NCI-H2196 (cell line): ENCODE measurements around the gene FOSL2.

Experiments
- DNase-seq: peaks from one replicate; lab custom pipeline; 2025; ENCODE audit not compliant: unreplicated experiment; lab: John Stamatoyannopoulos, UW

The FOSL2 gene

DNA sequence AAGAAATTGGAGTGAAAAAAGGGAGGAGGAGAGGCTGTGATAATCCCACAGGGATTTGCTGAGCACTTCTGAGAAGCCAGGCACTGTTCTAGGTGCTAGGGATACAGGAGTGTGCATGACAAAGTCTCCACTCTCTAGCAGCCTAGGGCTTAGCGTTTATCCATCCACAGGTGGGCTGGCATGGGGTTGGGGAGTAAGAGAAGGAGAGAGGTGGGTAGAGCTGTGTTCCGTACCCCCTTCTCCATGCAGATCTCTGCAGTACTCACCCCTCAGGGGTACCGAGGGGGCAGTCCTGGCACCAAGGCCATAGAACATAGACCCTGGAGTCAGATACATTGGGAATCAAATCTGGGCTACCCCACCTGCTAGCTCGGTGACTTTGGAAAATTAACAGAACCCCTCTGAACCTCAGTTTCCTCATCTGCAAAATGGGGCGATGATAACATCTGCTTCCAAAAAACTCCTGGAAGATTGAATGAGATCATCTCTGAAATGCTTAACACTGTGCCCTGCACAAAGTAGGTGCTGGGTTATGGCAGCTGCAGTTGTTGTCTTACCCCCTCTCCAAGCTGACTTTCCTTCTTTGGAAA is 18.6 kb downstream of the FOSL2 start:
- no peak for DNase-seq

DNA sequence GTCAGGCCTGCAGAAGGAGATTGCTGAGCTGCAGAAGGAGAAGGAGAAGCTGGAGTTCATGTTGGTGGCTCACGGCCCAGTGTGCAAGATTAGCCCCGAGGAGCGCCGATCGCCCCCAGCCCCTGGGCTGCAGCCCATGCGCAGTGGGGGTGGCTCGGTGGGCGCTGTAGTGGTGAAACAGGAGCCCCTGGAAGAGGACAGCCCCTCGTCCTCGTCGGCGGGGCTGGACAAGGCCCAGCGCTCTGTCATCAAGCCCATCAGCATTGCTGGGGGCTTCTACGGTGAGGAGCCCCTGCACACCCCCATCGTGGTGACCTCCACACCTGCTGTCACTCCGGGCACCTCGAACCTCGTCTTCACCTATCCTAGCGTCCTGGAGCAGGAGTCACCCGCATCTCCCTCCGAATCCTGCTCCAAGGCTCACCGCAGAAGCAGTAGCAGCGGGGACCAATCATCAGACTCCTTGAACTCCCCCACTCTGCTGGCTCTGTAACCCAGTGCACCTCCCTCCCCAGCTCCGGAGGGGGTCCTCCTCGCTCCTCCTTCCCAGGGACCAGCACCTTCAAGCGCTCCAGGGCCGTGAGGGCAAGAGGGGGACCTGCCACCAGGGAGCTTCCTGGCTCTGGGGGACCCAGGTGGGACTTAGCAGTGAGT is 19.4 kb downstream of the FOSL2 start:
- no peak for DNase-seq

DNA sequence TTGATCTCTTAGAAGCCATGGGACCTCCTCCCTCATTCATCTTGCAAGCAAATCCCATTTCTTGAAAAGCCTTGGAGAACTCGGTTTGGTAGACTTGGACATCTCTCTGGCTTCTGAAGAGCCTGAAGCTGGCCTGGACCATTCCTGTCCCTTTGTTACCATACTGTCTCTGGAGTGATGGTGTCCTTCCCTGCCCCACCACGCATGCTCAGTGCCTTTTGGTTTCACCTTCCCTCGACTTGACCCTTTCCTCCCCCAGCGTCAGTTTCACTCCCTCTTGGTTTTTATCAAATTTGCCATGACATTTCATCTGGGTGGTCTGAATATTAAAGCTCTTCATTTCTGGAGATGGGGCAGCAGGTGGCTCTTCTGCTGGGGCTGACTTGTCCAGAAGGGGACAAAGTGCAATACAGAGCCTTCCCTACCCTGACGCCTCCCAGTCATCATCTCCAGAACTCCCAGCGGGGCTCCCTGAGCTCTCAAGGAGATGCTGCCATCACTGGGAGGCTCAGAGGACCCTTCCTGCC is 20.0 kb downstream of the FOSL2 start:
- DNase-seq = no peak

DNA sequence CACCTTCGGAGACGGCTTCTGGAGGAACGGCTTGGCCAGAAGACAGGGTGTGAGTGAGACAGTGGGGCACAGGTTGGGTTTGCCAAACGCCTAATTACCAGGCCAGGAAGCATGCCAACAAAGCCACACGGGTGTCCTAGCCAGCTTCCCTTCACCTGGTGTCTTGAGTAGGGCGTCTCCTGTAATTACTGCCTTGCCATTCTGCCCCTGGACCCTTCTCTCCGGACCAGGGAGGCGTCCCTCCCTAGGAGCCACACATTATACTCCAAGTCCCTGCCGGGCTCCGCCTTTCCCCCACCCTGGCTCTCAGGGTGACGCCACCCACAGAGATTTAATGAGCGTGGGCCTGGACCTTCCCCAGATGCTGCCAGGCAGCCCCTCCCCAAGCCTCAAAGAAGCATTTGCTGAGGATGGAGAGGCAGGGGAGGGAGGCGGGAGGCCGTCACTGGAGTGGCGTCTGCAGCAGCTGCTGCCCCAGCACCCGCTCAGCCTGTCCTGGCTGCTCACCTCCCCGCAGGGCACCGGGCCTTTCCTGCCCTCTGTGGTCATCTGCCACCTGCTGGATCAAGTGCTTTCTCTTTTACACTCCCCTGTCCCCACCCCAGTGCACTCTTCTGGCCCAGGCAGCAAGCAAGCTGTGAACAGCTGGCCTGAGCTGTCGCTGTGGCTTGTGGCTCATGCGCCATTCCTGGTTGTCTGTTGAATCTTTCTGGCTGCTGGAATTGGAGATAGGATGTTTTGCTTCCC is 20.7 kb downstream of the FOSL2 start:
- peak; percentile 70 for DNase-seq

DNA sequence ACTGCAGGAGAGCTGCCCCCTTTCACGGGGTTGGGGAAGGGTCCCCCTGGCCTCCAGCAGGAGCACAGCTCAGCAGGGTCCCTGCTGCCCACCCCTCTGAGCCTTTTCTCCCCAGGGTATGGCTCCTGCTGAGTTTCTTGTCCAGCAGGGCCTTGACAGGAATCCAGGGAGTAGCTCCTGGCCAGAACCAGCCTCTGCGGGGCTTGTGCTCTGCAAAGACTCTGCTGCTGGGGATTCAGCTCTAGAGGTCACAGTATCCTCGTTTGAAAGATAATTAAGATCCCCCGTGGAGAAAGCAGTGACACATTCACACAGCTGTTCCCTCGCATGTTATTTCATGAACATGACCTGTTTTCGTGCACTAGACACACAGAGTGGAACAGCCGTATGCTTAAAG is 21.2 kb downstream of the FOSL2 start:
- no peak for DNase-seq

DNA sequence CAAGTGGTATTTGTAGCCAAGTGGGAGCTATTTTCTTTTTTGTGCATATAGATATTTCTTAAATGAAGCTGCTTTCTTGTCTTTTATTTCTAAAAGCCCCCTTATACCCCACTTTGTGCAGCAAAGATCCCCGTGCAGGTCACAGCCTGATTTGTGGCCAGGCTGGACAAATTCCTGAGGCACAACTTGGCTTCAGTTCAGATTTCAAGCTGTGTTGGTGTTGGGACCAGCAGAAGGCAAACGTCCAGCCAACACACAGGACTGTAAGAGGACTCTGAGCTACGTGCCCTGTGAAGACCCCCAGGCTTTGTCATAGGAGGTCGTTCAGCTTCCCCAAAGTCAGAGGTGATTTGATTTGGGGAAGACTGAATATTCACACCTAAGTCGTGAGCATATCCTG is 21.9 kb downstream of the FOSL2 start:
- DNase-seq = no peak

DNA sequence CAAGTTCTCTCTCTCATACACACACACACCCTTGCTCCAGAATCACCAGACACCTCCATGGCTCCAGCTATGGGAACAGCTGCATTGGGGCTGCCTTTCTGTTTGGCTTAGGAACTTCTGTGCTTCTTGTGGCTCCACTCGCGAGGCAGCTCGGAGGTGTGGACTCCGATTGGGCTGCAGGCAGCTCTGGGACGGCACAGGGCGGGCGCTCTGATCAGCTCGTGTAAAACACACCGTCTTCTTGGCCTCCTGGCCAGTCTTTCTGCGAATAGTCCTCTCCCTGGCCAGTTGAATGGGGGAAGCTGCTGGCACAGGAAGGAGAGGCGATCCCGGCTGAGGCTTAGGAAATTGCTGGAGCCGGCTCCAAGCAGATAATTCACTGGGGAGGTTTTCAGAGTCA is 22.4 kb downstream of the FOSL2 start:
- DNase-seq = no peak

DNA sequence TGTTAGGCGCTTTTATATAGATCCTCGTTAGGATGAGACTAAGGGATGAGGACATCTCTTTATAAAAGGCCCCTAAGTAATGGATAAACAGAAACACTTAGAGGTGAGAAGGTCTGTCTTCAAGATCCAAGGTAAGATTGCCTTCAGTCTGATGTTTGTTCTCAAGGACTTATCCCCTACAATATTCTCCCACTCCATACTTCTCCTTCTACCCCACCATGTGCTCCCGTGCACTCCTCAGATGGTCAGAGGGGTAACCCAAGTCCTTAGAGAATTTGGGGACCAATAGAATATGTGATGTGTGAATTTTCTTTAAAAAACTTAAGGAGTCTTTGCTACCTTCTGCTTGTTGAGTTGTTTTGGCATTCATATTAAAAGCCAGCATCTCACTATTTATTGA is 23.1 kb downstream of the FOSL2 start:
- DNase-seq = no peak

DNA sequence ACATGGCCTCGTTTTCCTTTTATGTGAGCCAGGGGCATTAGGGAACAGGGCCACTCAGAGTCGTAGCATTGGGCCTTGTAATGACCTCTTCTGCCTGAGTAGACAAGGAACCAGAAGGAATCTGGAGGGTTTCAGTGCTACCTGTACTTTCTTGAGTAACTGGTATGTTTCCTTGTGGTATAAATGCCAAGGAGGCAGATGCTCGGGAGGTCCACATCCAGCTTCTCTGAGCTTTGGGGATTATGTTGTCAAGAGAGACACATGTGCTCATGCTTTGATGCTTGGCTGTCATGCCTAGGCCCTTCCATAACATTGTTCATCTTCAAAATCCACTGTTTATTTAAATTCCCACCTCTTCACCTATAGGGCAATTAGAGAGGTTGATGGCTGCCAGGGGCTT is 26.3 kb downstream of the FOSL2 start:
- no peak for DNase-seq

DNA sequence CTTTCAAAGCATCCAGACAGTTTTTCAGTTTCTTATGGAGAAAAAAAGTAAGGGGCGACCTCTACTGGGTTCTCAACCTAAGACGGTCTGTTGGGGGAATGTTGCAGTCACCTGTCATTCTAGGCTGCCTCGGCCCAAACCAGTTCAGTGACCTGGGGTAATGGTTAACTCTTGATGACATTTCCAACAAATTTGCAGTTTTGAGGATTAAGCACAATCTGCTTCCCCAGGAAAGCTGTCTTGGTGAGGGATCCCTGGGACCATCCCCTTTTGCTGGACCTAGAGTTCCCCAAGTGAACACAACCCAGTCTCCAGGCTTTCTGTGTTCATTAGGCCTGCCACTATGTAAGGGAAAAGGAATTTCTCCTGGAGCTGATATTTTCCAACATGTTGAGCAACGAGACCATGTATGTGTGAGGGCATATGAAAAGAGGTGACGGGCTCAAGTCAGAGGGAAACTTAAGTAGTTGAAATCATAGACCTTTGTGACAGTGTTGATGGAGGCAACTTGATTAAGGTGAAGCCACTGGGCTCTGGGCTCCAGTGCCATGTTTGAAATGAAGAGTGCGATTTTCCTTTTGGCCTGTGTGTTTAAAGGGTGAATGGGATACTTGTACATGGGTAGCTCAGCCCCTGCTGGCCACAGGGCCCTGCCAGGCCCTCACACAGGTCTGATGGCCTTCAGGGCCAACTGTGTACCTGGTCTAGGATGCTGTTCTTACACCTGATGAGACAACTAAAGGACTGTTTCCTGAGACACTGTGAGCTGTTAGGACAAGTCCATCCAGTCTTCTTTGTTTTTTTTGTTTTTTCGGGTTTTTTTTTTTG is 27.0 kb downstream of the FOSL2 start:
- no peak for DNase-seq

DNA sequence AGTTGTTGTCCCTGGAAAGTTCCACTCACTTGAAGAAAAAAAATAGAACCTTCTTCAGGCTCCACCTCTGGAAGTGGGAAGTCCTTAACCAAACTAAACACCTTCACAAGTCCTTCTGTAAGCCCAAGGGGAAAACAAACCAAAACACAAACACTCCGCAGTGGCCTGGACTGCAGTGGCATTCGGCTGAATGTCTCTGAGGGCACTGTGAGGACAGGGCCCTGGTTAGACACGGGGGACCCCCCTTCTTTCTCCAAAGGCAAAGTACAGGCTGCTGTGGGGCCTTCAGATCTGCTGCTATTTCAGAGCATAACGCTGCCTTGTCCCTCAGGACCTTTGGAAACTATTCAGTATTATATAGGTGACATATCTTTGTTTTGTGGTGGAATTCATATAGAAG is 28.1 kb downstream of the FOSL2 start:
- DNase-seq = no peak

DNA sequence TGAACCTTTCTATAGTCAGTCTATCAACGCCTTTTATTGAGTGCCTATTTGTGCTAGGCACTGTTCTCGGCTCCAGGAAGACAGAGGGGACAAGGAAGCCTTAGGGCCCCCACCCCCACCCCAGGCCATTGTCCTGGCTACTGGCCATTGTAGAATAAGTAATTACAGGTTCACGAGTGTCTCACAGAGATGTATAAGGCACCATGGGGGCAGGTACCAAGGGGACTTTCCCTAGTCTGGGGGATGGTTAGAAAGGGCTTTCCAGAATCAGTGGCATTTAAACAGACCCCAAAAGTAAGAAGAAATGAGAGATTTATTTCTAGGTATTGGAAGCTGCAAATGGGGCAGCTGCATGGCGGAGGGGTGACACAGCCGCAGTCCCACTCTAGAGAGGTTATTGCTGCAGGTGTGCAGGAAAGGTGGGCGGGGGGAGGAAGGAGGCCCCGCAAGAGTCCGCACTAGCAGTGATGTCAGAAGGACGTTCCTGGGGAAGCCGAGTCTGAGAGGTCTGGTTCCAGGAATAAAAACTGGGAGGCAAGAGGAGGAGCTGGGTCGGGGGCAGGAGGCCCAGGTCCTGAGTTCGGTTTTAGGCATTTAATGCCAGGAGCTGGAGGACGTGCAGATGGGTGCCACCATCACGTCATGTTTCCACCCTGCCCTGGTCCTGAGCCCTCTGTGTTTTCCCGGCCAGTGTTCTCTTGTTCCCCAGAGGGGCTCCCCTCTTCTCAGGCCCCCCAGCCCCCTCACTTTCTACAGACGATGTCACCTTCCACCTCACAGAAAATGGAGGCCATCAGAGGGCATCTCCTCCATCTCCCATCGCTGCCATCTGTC is 30.5 kb downstream of the FOSL2 start:
- DNase-seq = no peak

DNA sequence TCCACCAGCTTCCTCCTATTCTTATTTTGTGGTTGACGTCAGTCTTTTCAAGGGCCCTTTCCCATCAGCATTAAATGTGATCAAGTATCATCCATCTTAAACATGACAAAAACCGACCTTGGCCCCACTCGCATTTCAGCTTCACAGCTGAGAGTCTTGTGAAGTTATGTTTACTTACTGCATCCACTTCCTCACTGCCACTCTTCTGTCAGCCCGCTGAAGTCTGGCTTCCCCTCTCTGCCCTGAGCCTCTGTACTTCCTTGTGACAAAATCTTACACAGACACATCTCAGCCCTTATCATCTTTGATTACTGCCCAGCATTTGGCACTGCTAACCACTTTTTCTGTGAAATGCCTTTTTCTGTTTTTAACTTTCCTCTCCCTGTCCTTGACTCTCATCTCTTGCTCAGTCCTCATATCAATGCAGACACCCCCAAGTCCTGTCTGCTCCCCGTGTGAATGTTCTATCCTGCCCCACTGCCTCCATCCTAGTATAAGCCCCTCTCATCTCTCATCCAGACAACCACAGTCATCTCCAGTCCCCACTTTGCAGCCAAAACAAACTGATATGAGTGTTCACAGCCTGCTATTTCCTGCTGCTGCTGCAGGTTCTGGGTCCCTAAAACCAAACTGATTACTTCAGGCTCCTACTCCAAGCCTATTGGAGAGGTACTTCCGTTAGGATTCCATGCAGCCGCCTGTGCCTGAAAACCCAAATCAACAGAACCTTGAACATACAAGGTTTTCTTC is 31.4 kb downstream of the FOSL2 start:
- no peak for DNase-seq

DNA sequence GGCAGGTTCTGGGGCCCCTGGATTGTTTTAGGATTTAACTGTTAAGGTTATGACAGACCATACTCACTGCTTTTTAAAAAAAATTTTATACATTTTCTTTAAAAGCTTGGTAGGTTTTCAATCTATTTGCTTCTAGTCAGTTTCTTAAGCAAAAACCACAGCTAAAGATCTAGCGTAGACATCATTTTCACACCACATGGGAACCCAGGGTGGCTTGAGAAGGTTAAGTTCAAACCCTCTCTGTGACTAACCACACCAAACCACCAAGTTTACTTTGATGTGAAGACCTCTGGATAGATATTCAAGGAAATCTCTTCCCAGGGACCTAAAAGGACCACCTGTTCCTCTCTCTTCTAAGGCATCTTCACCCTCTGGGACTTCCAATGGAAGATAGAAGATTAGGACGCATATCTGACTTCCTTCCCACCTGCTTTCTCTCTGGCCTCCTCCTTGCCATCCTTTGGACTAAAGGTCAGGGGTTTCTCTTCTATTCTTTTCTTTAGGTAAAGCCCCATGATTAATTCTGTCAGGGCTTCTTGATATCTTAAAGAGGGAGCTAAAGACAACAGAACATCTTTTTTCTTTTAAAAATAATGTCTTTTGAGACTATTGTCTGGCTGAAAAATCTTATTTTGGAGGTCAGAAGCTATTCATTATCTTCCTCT is 32.3 kb downstream of the FOSL2 start:
- DNase-seq = no peak

DNA sequence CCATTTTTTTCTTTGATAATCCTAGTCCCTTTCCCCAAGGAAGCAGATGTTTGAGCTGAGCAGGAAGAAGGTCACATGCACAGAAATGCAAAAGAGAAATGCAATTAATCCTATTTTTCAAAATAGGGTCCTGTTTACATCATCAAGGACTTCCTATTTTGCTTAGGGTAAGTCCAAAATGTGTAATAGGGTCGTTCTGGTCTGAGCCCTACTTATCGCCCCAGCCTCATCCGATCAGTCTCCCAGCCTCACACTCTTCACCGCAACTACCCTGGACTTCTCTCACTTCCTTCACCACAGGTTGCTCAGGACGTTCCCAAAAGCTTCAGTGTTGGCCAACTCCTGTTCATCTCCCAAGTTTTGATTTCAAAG is 32.8 kb downstream of the FOSL2 start:
- DNase-seq = no peak

DNA sequence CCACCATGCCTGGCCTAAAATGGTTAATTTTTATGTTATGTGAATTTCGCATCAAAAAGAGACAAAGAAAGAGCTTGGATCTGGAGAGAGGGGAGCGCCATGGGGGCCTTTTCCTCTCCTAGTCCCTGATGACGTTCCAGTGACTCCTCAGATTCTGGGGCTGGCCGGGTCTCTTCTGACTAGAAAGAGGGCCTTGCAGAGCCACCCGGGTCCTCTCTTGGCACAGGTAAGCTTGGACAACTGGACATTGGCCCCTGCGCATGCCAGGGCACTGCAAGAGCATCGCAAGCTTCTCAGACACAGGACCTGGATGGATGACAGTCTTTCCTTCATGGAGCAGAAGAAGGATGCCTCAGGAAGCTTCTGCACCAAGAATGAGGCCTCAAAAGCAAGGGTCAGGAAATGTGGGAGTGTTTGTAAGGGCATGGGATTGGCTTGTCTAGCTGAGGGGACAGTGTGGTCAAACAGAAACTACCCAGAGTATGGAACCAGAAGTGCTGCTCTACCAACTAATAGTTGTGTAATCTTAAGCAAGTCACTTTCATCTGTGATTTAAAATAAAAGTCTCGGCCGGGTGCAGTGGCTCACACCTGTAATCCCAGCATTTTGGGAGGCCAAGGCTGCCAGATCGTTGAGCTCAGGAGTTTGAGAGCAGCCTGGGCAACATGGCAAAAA is 35.2 kb downstream of the FOSL2 start:
- no peak for DNase-seq

DNA sequence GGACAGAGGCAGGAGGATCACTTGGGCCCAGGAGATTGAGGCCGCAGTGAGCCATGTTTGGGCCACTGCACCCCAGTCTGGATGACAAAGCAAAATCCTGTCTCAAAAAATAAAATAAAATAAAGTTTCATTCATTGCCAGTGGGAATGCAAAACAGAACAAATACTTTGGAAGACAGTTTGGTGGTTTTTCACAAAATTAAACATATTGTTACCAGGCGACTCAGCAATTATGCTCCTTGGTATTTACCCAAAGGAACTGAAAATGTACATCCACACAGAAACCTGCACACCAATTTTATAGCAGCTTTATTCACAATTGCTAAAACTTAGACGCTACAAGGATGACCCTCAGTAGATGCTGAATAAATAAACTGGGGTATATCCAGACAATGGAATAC is 35.8 kb downstream of the FOSL2 start:
- DNase-seq = no peak

DNA sequence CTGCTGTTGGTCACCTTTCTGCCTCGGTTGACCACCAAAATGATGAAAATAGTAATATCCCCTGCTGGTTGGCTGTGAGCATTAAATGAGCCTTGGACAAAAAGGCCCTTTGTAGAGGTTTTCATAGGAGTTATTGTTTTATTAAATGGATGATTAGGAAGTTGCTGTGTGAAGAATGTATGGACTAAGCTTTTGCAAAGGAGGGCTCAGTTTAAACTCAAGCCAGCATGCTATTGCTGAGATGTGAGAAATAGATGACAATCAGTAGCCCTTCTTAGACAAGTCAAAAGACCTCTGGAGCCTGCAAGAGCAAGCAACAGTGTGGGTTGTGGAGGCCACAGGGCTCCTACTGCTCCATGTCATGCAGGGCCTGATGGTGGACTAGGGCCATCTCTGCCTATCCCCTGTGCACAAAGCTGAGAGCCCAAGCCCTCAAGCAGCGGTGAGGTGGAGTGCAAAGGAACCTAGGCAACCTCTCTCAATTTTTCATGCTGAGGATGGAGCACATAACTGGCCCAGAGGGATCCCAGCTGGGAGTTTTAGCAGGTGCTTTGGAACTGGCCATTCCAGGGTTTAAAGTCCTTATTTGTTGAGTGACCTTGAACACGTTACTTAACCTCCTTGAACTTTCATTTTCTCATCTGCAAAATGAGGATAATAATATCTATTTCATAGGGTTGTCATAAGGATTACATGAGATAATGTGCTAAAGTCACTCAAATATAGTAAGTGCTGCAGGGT is 37.1 kb downstream of the FOSL2 start:
- DNase-seq = no peak
